Chondrocyte (in vitro differentiated cells): ENCODE data around the gene SPAG9. TPM values are rescaled to one million over a fixed set of nuclear protein-coding genes. Genes with fewer than 3 reads are reported as not detected.

Experiments
- DNase-seq: peaks from one replicate; pipeline ENCODE4 v3.0.0; 2021; ENCODE audit warnings: mixed read lengths, low spot score
- H3K27ac Mint-ChIP-seq: one replicate; pipeline ENCODE4 v1.8.0; 2021; ENCODE audit warnings: mild to moderate bottlenecking, moderate library complexity, mixed read lengths; ENCODE audit not compliant: unreplicated experiment
- H3K27me3 Mint-ChIP-seq: 2 replicates; pipeline ENCODE4 v1.8.0; 2021; ENCODE audit warnings: low read depth, mixed read lengths
- H3K36me3 Mint-ChIP-seq: 2 replicates; pipeline ENCODE4 v1.8.0; 2021; ENCODE audit warnings: low read depth, mixed read lengths
- H3K4me1 Mint-ChIP-seq: 2 replicates; pipeline ENCODE4 v1.8.0; 2021; ENCODE audit warnings: low read depth, mild to moderate bottlenecking, mixed read lengths
- H3K4me3 Mint-ChIP-seq: one replicate; pipeline ENCODE4 v1.8.0; 2021; ENCODE audit warnings: mild to moderate bottlenecking, moderate library complexity, mixed read lengths; ENCODE audit not compliant: unreplicated experiment
- H3K9me3 Mint-ChIP-seq: 2 replicates; pipeline ENCODE4 v1.8.0; 2021; ENCODE audit warnings: low read depth, mixed read lengths
- total RNA-seq: library from RNA; stranded (reverse); gene quantifications from 3 replicates; pipeline ENCODE4 v1.2.1, GENCODE V29; 2021
- TF ChIP-seq, protein P1 (sequence below): fragments of 200-600 bp; sonication (generic); IDR thresholded peaks from 2 replicates; pipeline ENCODE4 v1.5.0; 2021; ENCODE audit warnings: antibody characterized with exemption, mild to moderate bottlenecking, moderate library complexity

The SPAG9 gene
- total RNA-seq, 1 donor from 2014 or later, result 92.7 TPM

- H3K27ac Mint-ChIP-seq, result no peak overlapping the region
- no peaks in the 10 kb centered on the region for H3K27me3 Mint-ChIP-seq
- no peak for DNase-seq
- H3K4me3 Mint-ChIP-seq, result no peak overlapping the region
- peaks cover 8% of the 10 kb centered on the region for H3K4me1 Mint-ChIP-seq
- TF ChIP-seq, protein P1, sequence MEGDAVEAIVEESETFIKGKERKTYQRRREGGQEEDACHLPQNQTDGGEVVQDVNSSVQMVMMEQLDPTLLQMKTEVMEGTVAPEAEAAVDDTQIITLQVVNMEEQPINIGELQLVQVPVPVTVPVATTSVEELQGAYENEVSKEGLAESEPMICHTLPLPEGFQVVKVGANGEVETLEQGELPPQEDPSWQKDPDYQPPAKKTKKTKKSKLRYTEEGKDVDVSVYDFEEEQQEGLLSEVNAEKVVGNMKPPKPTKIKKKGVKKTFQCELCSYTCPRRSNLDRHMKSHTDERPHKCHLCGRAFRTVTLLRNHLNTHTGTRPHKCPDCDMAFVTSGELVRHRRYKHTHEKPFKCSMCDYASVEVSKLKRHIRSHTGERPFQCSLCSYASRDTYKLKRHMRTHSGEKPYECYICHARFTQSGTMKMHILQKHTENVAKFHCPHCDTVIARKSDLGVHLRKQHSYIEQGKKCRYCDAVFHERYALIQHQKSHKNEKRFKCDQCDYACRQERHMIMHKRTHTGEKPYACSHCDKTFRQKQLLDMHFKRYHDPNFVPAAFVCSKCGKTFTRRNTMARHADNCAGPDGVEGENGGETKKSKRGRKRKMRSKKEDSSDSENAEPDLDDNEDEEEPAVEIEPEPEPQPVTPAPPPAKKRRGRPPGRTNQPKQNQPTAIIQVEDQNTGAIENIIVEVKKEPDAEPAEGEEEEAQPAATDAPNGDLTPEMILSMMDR, result no peak
- H3K36me3 Mint-ChIP-seq, result peaks cover 10% of the 10 kb centered on the region
- no peaks in the 10 kb centered on the region for H3K9me3 Mint-ChIP-seq
These were observed 34.7 kb upstream of the SPAG9 start for GRCh38 chr17:51155416-51155815.

DNA sequence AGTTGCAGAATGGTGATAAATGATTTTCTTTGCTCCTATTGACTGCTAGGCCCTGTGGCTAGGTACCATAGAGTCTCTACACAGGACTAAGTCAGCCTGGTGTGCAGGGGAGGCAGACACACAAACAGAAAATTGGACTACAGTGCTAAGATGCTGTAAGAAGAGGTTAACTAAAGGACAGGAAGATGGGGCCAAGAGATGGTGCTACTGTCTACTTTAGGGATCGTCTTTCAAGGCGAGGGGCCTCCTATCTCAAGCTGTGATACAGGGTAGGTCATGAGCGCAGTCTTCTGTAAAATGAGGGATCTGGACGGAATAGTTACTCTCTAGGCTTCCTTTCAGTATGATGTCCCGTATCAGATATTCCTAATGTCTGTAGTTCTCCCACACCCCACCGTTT is 33.5 kb upstream of the SPAG9 start:
- Mint-ChIP-seq H3K4me3 (no peak overlapping the region), H3K27ac (no peak overlapping the region), H3K4me1 (peaks cover 8% of the 10 kb centered on the region), H3K9me3 (no peaks in the 10 kb centered on the region), H3K27me3 (no peaks in the 10 kb centered on the region), H3K36me3 (peaks cover 4% of the 10 kb centered on the region)
- TF ChIP-seq, protein P1, result no peak
- DNase-seq, result no peak

GRCh38 chr17:51153210-51154072 is 32.8 kb upstream of the SPAG9 start, which contains the start of gene NME1:
Gene NME1 (plus strand): TSS chr17:51153559. CDS start chr17:51155655, 2,096 bp downstream.
- Mint-ChIP-seq H3K9me3 (no peaks in the 10 kb centered on the region), H3K27me3 (no peaks in the 10 kb centered on the region), H3K4me3 (no peak within 1 kb of the TSS), H3K27ac (no peak within 1 kb of the TSS), H3K4me1 (peaks cover 8% of the 10 kb centered on the region), H3K36me3 (peaks cover 4% of the 10 kb centered on the region)
- TF ChIP-seq, protein P1, result peak; percentile 97
- DNase-seq, result peak; percentile 98

DNA sequence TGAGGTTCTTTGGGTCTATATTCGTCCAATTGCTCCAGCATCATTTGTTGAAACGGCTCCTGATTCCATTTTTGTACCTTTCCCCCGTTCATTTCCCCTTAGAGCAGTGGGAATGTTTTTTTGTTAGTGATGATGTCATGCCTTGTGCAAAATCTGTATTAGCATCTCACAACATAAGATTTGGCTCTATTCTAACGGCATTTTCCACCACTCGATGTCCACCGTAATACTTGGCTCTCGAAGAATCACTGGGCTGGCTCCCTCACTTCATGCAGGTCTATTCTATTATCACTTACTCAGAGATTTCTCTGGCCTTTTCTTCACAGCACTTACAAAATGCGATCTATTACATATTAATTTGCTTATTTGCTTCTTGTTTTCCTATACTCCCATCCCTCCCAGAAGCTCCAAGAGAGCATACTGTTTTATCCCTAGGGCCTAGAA is 32.1 kb upstream of the SPAG9 start:
- TF ChIP-seq, protein P1, result no peak
- DNase-seq, result no peak
- H3K9me3 Mint-ChIP-seq, result no peaks in the 10 kb centered on the region
- H3K4me3 Mint-ChIP-seq, result no peak overlapping the region
- H3K4me1 Mint-ChIP-seq, result peaks cover 8% of the 10 kb centered on the region
- H3K36me3 Mint-ChIP-seq, result peaks cover 4% of the 10 kb centered on the region
- H3K27ac Mint-ChIP-seq, result no peak overlapping the region
- H3K27me3 Mint-ChIP-seq, result no peaks in the 10 kb centered on the region

DNA sequence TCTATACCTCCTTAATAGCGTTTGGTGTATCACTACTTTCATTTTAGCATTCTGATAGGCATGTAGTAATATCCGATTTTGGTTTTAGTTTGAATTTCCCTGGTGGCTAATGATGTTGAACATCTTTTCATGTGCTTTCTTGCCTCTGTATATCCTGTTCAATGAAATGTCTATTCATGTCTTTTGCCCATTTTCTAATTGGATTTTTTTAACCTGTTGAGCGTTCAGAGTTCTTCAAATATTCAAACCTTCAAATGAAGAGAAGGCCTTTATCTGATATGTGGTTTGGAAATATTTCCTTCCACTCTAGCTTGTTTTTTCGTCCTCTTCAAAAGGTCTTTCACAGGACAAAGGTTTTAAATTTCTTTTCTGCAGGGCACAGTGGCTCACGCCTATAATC is 30.3 kb upstream of the SPAG9 start:
- H3K4me1 Mint-ChIP-seq, result peaks cover 7% of the 10 kb centered on the region
- no peaks in the 10 kb centered on the region for H3K9me3 Mint-ChIP-seq
- H3K27me3 Mint-ChIP-seq, result no peaks in the 10 kb centered on the region
- no peaks in the 10 kb centered on the region for H3K36me3 Mint-ChIP-seq
- H3K27ac Mint-ChIP-seq, result no peak overlapping the region
- H3K4me3 Mint-ChIP-seq, result no peak overlapping the region
- no peak for DNase-seq
- TF ChIP-seq, protein P1, result no peak
